Kidney (tissue), 14 donors: ENCODE measurements around the gene PLA2G6. TPM values are rescaled to one million over a fixed set of nuclear protein-coding genes. Genes with fewer than 3 reads are reported as not detected.

Source experiments
- DNase-seq, 5 donors: peaks; one replicate each; pipeline ENCODE4 v3.0.0-alpha.2; 2013 to 2020
- FAIRE-seq: peaks from 2 replicates; lab custom pipeline; 2012; peaks lifted over from hg19 to GRCh38; lab: Jason Lieb, UNC
- H3K27ac ChIP-seq, 2 donors: one replicate each; pipeline ENCODE4 v1.7.0; 2013; ENCODE audit warnings: low read depth in 2 of 2, low read length in 2 of 2, inconsistent platforms in 1 of 2
- H3K27me3 ChIP-seq: one replicate; pipeline ENCODE4 v1.7.1; 2013; ENCODE audit warnings: low read length, inconsistent platforms; ENCODE audit not compliant: control insufficient read depth, insufficient read depth
- H3K36me3 ChIP-seq, 3 donors: one replicate each; pipeline versions ENCODE4 v1.7.0 to v1.7.1; 2013; ENCODE audit warnings: low read length in 3 of 3, control low read depth in 1 of 3, inconsistent platforms in 1 of 3; ENCODE audit not compliant: insufficient read depth in 3 of 3, control insufficient read depth in 2 of 3
- H3K4me1 ChIP-seq, 3 donors: one replicate each; pipeline versions ENCODE4 v1.7.0 to v1.7.1; 2013; ENCODE audit warnings: low read length in 3 of 3, inconsistent platforms in 1 of 3, low read depth in 1 of 3; ENCODE audit not compliant: control insufficient read depth in 2 of 3, insufficient read depth in 2 of 3
- H3K4me3 ChIP-seq, 3 donors: one replicate each; pipeline versions ENCODE4 v1.7.0 to v1.8.1; 2013; ENCODE audit warnings: low read length in 3 of 3, control low read depth in 1 of 3, inconsistent platforms in 1 of 3
- H3K9ac ChIP-seq, 3 donors: one replicate each; pipeline versions ENCODE4 v1.7.0 to v1.7.1; 2013; ENCODE audit warnings: low read length in 3 of 3, control low read depth in 1 of 3, inconsistent platforms in 1 of 3
- H3K9me3 ChIP-seq, 3 donors: one replicate each; pipeline versions ENCODE4 v1.7.0 to v1.7.1; 2013; ENCODE audit warnings: low read length in 3 of 3, control low read depth in 1 of 3, inconsistent platforms in 1 of 3; ENCODE audit not compliant: control insufficient read depth in 2 of 3, insufficient read depth in 1 of 3
- intact Hi-C: fragments of 100-400 bp; cut with DNase I; formaldehyde crosslinking; loops from one replicate; pipeline ENCODE4 v1.11.1; 2022
- polyA plus RNA-seq: library from polyadenylated mRNA; stranded (reverse); fragments of 350-450 nt; fragmentation: Illumina TruSeq; extraction: RNeasy Lipid Tissue Mini Kit (QIAGEN cat#74804); gene quantifications from one replicate; pipeline ENCODE4 v1.2.3, GENCODE V29; 2014; ENCODE audit warnings: low read depth, low replicate concordance; ENCODE audit not compliant: insufficient read depth
- total RNA-seq: library from RNA; stranded (reverse); fragmentation: NEBNext Ultra II Directional; extraction: Animal tissue kit (Norgen Biotek cat#: 25700); gene quantifications from one replicate; pipeline ENCODE4 v1.2.1, GENCODE V29; 2021
- TF ChIP-seq, protein P1 (sequence below): IDR thresholded peaks from 3 replicates; pipeline ENCODE4 v1.5.1; 2012; ENCODE audit warnings: mild to moderate bottlenecking, moderate library complexity, borderline replicate concordance; ENCODE audit not compliant: insufficient read depth; ENCODE audit errors: extremely low read depth
- donor health status: control.
- donor health status: control.
- donor health status: control.
- donor health status: control.
- donor health status: control.
- donor health status: DM: yes; HTN: yes; CAD: no.
- donor health status: Normal renal cell carcinoma (clear cell type).

Gene PLA2G6
- total and polyA plus RNA-seq, 2 donors from 2014 or later = 26.6 to 61.6 TPM

DNA sequence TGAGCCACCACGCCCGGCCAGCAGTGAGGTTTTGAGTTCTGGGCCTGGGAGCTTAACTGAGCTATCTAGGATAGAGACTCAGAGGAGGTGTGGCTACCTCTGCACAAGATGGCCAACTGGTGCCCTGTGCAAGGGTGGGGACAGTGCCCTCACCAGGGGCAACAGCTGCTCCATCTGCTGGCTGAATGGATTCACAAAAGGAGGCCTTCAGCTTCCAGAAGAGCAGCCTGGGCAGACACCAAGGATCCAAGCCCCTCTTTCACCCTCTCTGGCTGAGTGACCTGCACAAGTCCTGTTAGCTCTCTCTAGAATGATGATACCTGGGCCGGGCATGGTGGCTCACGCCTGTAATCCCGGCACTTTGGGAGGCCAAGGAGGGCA lies 37.6 kb downstream of the PLA2G6 start:
- Histone ChIP-seq H3K9ac (no peak overlapping the region), H3K4me1 (peaks cover 0 to 5% (median 3%) of the 10 kb centered on the region in 3 donors), H3K27me3 (no peaks in the 10 kb centered on the region), H3K4me3 (no peak overlapping the region), H3K9me3 (no peaks in the 10 kb centered on the region), H3K27ac (no peak overlapping the region), H3K36me3 (peaks cover 0 to 5% (median 2%) of the 10 kb centered on the region in 3 donors)
- TF ChIP-seq, protein P1, sequence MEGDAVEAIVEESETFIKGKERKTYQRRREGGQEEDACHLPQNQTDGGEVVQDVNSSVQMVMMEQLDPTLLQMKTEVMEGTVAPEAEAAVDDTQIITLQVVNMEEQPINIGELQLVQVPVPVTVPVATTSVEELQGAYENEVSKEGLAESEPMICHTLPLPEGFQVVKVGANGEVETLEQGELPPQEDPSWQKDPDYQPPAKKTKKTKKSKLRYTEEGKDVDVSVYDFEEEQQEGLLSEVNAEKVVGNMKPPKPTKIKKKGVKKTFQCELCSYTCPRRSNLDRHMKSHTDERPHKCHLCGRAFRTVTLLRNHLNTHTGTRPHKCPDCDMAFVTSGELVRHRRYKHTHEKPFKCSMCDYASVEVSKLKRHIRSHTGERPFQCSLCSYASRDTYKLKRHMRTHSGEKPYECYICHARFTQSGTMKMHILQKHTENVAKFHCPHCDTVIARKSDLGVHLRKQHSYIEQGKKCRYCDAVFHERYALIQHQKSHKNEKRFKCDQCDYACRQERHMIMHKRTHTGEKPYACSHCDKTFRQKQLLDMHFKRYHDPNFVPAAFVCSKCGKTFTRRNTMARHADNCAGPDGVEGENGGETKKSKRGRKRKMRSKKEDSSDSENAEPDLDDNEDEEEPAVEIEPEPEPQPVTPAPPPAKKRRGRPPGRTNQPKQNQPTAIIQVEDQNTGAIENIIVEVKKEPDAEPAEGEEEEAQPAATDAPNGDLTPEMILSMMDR = no peak
- no peak for FAIRE-seq
- DNase-seq = peak in 2 of 5 donors; percentile 11 to 12
- intact Hi-C loops = no loop called here

DNA sequence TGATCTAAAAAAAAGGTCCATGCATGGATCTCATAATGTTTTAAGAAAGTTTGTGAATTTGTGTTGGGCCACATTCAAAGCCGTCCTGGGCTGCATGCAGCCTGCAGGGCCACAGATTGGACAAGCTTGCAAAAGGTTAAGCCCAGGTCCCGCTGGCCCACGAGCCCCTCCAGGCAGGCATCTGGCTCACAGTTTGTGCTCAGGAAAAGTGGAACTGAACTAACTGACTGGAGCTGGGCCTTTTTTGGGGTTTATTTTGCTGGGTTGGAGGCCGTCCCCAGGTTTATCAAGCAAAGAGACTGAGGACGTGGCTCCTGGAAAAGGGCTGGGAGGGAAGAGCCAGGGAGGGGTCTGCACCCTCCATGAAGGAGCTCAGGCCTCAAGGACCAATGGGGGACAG lies 39.0 kb downstream of the PLA2G6 start:
- intact Hi-C loops = no loop called here

DNA sequence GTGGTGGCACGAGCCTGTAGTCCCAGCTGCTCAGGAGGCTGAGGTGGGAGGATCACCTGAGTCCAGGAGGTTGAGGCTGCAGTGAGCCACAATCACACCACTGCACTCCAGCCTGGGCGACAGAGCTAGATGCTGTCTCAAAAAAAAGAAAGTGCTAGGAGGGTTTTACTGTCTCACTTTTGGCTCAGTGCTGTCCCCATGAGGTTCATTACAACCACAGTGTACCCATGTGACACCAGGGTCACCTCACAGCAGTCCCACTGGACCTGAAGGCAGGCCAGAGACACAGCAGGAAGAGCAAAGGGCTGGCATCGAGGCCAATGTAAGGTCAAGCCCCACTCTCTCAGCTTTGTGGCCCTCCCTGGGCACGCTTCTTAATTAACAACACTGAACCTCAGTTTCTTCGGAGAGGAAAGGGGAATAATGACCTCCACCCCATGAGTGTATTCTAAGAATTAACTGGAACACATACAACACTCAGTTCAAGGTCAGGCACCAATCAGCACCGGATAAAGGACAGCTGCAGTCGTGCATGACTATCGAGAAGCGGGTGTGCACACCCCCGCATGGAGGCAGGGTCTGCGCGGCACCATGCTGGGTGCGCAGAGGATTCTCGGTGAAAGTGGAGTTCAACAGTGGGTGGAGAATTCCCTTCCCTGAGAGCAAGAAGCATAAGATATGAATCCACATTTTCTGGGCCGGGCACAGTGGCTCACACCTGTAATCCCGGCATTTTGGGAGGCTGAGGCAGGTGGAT lies 40.2 kb downstream of the PLA2G6 start:
- TF ChIP-seq, protein P1 = no peak
- no peak overlapping the region for H3K27ac ChIP-seq
- H3K4me3 ChIP-seq = no peak overlapping the region
- H3K9ac ChIP-seq = no peak overlapping the region
- H3K4me1 ChIP-seq = no peaks in the 10 kb centered on the region
- intact Hi-C loops = no loop called here
- DNase-seq (peak in 2 of 5 donors; percentile 13 to 26), FAIRE-seq (no peak)
- H3K36me3 ChIP-seq = peaks cover 0 to 5% (median 4%) of the 10 kb centered on the region in 3 donors
- H3K9me3 ChIP-seq = no peaks in the 10 kb centered on the region
- no peaks in the 10 kb centered on the region for H3K27me3 ChIP-seq

More for the DNA sequence above, 39.0 kb downstream of the PLA2G6 start:
- TF ChIP-seq, protein P1 = no peak
- Histone ChIP-seq H3K9ac (no peak overlapping the region), H3K9me3 (no peaks in the 10 kb centered on the region), H3K27ac (no peak overlapping the region), H3K27me3 (no peaks in the 10 kb centered on the region), H3K4me3 (no peak overlapping the region), H3K4me1 (peaks cover 0 to 3% (median 1%) of the 10 kb centered on the region in 3 donors), H3K36me3 (peaks cover 0 to 5% (median 4%) of the 10 kb centered on the region in 3 donors)
- FAIRE-seq = no peak
- DNase-seq = no peak
